ENCODE measurements around the gene ACTA2. TPM values are rescaled to one million over a fixed set of nuclear protein-coding genes. Genes with fewer than 3 reads are reported as not detected.

ACTA2 gene
- total RNA-seq, 2 donors from 2014 or later = 14.6 to 29.6 TPM

DNA sequence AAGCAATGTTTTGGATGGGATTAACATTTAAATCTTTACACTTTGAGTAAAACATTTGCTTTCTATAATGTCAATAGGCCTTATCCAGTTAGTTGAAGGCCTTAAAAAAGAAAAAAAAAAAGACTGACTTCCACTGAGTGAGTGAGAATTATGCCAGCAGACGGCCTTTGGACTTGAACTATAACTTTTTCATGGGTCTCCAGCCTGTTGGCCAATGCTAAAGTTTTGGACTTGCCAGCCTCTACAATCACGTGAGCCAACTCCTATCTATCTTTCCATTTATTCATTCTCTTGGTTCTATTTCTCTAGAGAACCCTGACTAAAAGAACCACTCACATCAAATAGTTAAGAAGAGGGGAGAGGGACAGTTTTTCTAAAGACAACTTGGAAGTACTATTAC lies 35.3 kb upstream of the ACTA2 start:
- peak overlapping the region; percentile 66 for H3K27ac Mint-ChIP-seq
- H3K27me3 Mint-ChIP-seq = no peaks in the 10 kb centered on the region
- no peak for ATAC-seq (replicated peaks)
- H3K9me3 Mint-ChIP-seq = no peaks in the 10 kb centered on the region
- H3K4me3 Mint-ChIP-seq = peak overlapping the region; percentile 97
- H3K4me1 Mint-ChIP-seq = peaks cover 46% of the 10 kb centered on the region
- peaks cover 40% of the 10 kb centered on the region for H3K36me3 Mint-ChIP-seq (ENCODE audit: low read depth)

DNA sequence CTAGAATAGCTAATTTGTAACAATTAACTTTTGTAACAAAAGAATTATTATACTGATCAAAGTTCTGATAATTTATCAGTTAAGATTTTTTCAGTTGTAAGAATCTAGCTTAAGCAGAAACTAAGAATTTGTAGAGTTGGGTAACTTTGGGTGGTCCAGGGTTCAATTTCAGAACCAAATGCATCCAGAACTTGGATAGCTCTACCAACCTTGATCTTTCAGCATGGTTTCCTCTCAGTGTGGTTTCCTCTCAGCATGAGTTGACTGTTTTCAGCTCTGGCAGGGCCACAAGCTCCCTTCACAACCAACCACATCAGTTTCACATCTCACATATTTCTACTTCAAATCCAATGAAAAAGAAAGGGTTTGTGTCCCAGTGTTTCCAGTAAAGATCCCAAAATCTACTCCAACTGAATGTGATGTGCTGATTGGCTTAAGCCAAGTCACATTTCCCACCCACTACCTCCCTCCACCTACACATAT lies 34.7 kb upstream of the ACTA2 start:
- Mint-ChIP-seq H3K36me3 (ENCODE audit: low read depth) (peaks cover 35% of the 10 kb centered on the region), H3K9me3 (no peaks in the 10 kb centered on the region), H3K27ac (peak overlapping the region; percentile 66), H3K4me3 (peak overlapping the region; percentile 97), H3K27me3 (no peaks in the 10 kb centered on the region), H3K4me1 (peaks cover 43% of the 10 kb centered on the region)
- ATAC-seq (replicated peaks) = peak; percentile 11

DNA sequence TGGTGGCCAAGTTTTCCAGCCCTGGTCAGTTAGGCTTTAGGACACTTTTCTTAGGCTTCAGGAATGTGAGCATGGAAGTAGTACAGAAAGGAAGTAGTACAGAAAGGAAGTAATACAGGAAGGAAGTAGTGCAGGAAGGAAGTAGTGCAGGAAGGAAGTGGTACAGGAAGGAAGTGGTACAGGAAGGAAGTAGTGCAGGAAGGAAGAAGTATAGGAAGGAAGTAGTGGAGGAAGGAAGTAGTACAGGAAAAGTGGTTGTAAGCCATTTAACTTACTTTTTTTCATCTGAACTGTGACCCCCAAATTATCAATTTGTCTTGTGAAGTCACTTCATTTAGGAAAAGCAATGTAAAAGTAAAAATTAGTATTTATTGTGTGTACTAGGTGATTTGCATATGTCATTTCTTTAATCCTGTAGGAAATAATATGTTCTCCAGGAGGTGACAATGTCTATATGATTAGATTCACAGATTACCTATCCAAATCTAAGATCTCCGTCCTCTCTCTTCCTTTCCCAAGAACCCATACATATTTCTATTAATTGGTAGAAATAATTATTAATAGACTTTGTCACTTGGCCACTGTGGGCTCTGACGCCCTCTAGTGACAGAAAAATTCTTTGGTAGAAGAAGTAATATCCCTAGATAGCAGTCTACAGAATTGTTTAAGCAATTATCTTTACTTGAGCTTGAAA lies 34.1 kb upstream of the ACTA2 start:
- Mint-ChIP-seq H3K4me1 (peaks cover 43% of the 10 kb centered on the region), H3K36me3 (ENCODE audit: low read depth) (peaks cover 29% of the 10 kb centered on the region), H3K27ac (no peak overlapping the region), H3K4me3 (no peak overlapping the region), H3K27me3 (no peaks in the 10 kb centered on the region), H3K9me3 (no peaks in the 10 kb centered on the region)
- no peak for ATAC-seq (replicated peaks)

DNA sequence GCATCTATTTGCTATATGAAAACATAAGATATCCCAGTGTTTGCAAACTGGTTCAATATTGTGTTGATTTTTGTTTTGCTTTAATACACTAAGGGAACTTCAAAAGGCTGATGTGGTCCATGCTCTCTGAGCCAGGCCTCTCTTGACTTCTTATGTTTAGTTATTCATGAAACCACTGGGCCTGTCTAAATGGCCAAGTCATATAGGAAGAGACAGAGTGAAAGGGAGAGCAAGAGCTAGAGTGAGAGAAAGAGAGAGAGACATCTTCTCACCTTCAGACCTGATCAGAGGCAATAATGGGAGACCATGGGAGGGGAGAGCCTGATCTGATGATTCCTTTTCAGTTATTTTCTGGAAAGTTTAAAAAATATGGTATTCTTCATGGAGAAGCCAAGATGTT lies 32.0 kb upstream of the ACTA2 start:
- Mint-ChIP-seq H3K27ac (no peak overlapping the region), H3K27me3 (no peaks in the 10 kb centered on the region), H3K4me1 (peaks cover 34% of the 10 kb centered on the region), H3K9me3 (no peaks in the 10 kb centered on the region), H3K36me3 (ENCODE audit: low read depth) (peaks cover 8% of the 10 kb centered on the region), H3K4me3 (no peak overlapping the region)
- peak; percentile 79 for ATAC-seq (replicated peaks)

DNA sequence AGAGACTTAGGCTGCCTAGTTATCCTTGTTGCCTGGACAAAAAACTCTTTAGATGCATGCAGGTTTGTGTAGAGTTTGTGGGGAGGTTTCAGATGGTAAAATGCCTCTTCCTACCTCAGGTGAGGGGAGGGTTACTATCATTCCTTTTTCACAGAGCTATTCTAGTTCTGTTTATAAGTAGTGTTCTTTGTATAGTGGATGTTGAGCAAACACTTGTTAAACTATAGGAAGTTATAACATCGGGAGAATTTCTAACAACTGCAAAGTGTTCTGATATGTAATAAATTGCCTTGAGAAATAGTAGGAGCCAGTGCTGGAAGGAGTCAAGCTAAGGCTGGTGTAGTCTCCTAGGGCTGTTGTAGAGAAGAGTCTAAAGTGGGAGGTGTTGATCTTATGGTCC lies 31.4 kb upstream of the ACTA2 start:
- ATAC-seq (replicated peaks) = no peak
- no peak overlapping the region for H3K4me3 Mint-ChIP-seq
- no peaks in the 10 kb centered on the region for H3K27me3 Mint-ChIP-seq
- H3K36me3 Mint-ChIP-seq (ENCODE audit: low read depth) = peaks cover 5% of the 10 kb centered on the region
- no peaks in the 10 kb centered on the region for H3K9me3 Mint-ChIP-seq
- no peak overlapping the region for H3K27ac Mint-ChIP-seq
- H3K4me1 Mint-ChIP-seq = peaks cover 35% of the 10 kb centered on the region

DNA sequence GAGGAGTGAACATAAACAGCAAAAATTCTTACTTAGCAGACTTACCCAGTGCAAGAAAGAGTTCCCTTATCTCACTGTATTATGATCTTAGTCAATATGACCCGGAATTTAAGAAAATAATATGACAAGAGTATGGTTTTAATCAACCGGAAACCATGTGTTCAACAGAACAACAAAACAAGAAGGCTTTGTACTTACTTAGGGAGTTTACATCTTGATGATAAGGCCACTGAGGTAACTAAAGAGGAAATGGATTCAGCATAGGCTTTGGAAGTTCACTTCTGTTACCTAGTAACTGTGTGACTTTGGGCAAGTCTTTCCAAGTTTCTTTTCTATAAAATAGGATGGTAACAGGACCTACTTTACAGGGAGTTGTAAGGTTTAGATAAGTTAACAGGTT lies 30.6 kb upstream of the ACTA2 start:
- Mint-ChIP-seq H3K4me3 (no peak overlapping the region), H3K36me3 (ENCODE audit: low read depth) (peaks cover 5% of the 10 kb centered on the region), H3K4me1 (peaks cover 36% of the 10 kb centered on the region), H3K27ac (no peak overlapping the region), H3K9me3 (no peaks in the 10 kb centered on the region), H3K27me3 (no peaks in the 10 kb centered on the region)
- peak; percentile 25 for ATAC-seq (replicated peaks)

DNA sequence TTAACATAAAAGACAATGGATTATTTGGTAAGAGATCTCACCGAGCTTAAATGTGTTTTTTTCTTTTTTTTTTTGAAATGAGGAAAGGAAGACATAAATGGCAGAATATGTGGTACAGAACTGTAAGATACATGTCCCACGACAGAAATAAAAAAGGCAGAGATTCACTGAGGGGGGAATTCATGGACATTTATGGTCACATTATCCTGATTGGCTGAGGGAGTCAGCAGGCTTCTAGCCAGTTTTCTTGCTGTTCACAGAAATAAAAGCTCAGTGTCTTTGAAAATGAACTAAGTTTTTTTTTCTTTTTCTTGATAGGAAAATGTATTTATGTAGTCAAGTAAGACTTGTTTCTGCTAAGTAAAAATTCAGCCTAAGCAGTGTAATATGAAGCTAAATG lies 29.8 kb upstream of the ACTA2 start:
- Mint-ChIP-seq H3K27me3 (no peaks in the 10 kb centered on the region), H3K4me3 (no peak overlapping the region), H3K36me3 (ENCODE audit: low read depth) (peaks cover 5% of the 10 kb centered on the region), H3K4me1 (peaks cover 28% of the 10 kb centered on the region), H3K27ac (no peak overlapping the region), H3K9me3 (no peaks in the 10 kb centered on the region)
- no peak for ATAC-seq (replicated peaks)

DNA sequence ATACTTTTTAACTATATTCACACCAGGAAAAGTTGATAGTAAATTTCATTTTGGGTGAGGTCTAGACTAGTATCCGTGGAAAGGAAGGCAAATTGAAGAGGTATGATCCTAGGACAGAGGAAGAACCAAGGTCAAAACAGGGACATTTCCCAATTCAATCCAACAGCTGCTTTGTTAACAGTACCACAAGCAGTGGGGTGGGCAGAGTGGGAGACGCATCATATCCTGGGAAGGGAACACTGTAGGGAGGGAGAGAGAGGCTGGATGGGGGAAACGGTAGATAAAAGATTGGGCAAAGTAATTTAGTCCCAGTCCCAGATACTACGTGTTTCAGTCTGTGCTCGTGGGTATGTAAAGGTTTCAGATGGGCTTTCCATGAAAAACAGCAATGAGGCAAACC lies 28.9 kb upstream of the ACTA2 start:
- ATAC-seq (replicated peaks) = no peak
- Mint-ChIP-seq H3K27ac (no peak overlapping the region), H3K27me3 (no peaks in the 10 kb centered on the region), H3K9me3 (no peaks in the 10 kb centered on the region), H3K36me3 (ENCODE audit: low read depth) (peaks cover 3% of the 10 kb centered on the region), H3K4me1 (peaks cover 24% of the 10 kb centered on the region), H3K4me3 (no peak overlapping the region)

DNA sequence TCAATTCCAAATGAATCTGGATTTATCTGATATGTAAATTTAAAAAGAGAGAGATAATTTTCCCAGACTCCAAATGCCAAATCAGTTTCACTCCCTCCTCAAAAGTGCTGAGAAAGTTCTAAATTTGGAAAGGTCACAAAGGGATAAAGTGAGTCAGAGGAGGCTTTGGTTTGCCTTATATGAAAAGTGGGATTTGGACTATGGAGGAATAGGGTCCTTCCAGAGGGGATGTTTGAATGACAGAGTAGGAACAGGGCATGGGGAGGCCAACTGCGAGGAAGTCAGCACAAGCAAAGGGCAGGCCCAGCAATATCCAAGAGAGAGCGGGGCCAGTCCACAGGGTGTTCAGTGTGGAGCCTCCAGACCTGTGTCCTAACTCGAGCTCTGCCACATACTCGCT lies 28.2 kb upstream of the ACTA2 start:
- H3K36me3 Mint-ChIP-seq (ENCODE audit: low read depth) = no peaks in the 10 kb centered on the region
- peaks cover 21% of the 10 kb centered on the region for H3K4me1 Mint-ChIP-seq
- H3K4me3 Mint-ChIP-seq = no peak overlapping the region
- H3K27ac Mint-ChIP-seq = no peak overlapping the region
- ATAC-seq (replicated peaks) = no peak
- H3K9me3 Mint-ChIP-seq = no peaks in the 10 kb centered on the region
- H3K27me3 Mint-ChIP-seq = no peaks in the 10 kb centered on the region

DNA sequence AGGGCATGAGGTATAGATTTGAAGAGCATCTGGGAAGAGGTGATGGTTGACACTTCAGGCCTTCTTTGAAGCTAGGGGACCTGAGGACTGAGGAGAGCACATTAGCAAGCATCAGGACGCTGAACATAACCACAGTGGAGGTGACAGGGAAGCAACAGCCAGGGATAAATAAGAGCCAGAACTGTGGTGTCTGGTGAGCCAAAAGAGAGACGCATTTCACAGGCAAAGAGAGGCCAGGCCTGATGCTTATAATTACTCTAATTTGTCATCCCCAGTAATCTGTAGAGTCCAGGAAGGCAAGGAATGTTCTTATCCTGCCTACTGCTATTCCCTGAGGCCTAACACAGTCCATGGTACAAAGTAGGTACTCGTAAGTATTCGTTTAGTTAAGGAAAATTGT lies 27.7 kb upstream of the ACTA2 start:
- Mint-ChIP-seq H3K4me3 (no peak overlapping the region), H3K27me3 (no peaks in the 10 kb centered on the region), H3K9me3 (no peaks in the 10 kb centered on the region), H3K36me3 (ENCODE audit: low read depth) (no peaks in the 10 kb centered on the region), H3K4me1 (peaks cover 18% of the 10 kb centered on the region), H3K27ac (no peak overlapping the region)
- ATAC-seq (replicated peaks) = no peak

DNA sequence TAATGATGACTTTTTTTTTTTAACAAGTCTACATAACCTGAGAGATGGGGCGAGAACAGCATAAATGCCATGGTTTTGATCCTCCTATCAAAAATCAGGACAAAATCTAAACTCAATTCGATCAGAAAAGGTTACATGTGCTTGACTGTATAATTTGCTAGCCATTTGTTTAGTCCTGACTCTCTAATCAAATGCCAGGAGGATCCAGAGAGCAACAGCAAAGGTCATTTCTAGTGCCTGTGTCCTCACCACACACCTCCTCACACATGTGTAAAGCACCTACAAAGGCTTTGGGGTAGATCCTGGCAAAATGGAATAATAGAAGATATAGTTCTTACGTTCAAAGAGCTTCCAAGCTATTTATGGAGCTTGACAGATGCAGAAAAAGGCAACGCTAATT lies 27.0 kb upstream of the ACTA2 start:
- no peaks in the 10 kb centered on the region for H3K27me3 Mint-ChIP-seq
- peaks cover 13% of the 10 kb centered on the region for H3K4me1 Mint-ChIP-seq
- H3K4me3 Mint-ChIP-seq = no peak overlapping the region
- no peaks in the 10 kb centered on the region for H3K9me3 Mint-ChIP-seq
- ATAC-seq (replicated peaks) = no peak
- no peaks in the 10 kb centered on the region for H3K36me3 Mint-ChIP-seq (ENCODE audit: low read depth)
- H3K27ac Mint-ChIP-seq = no peak overlapping the region

DNA sequence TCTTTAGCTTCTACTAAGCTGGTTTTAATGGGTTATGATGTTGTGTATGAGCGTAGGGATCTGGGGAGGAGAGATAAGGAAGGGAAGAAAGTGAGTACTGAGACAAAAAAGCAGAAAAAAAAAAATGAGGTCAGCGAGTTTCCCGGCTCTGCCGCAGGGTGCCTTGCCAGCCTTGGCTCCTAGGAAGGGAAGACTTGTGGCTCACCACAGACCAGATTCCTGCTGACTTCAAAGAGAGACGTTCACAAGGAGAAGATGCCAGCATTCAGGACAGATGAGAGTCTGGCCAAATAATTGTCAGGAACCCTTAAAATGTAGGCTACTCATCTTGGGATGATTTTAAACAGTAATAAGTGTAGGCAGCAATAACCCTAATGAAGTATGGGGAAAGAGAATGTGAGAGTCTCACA lies 26.6 kb upstream of the ACTA2 start:
- ATAC-seq (replicated peaks) = no peak
- no peaks in the 10 kb centered on the region for H3K9me3 Mint-ChIP-seq
- no peaks in the 10 kb centered on the region for H3K36me3 Mint-ChIP-seq (ENCODE audit: low read depth)
- no peak overlapping the region for H3K4me3 Mint-ChIP-seq
- peaks cover 9% of the 10 kb centered on the region for H3K4me1 Mint-ChIP-seq
- H3K27ac Mint-ChIP-seq = no peak overlapping the region
- no peaks in the 10 kb centered on the region for H3K27me3 Mint-ChIP-seq

DNA sequence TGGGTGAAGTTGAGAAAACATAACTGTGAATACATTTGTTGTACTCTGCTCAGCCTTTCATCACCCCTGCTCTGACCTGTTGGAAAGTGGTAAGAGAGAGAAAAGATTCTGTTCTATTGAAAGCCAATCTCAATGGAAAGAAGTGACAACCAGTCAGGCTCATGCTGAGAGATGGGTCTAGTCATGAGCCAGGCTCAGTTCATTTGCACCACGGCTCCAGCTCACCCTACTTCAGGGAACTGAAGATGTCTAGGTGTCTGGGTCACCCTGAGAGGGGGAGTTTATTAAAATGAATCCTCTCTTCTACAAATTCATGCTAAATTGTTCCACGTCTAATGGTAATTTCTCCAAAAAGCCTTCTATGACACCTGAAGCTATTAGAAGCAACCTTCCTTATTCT lies 25.9 kb upstream of the ACTA2 start:
- no peaks in the 10 kb centered on the region for H3K9me3 Mint-ChIP-seq
- no peaks in the 10 kb centered on the region for H3K27me3 Mint-ChIP-seq
- H3K4me3 Mint-ChIP-seq = no peak overlapping the region
- peak; percentile 58 for ATAC-seq (replicated peaks)
- H3K27ac Mint-ChIP-seq = no peak overlapping the region
- no peaks in the 10 kb centered on the region for H3K36me3 Mint-ChIP-seq (ENCODE audit: low read depth)
- peaks cover 6% of the 10 kb centered on the region for H3K4me1 Mint-ChIP-seq

DNA sequence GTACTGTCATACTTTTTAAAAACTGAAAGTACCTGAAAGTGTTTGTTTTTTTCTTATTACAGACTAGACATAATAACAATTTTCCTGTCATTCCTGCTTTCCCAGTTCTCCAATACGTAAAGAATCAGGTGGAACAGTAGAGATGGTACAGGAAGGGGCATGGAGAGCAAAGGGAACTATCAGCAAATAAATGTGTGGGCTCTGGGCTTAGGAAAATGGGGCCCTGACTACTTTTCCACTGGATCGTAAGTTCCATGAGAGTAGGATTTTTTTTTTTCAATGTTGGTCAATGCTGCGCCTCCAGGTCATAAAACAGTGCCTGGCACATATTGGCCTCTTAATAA lies 22.8 kb upstream of the ACTA2 start:
- peaks cover 6% of the 10 kb centered on the region for H3K4me1 Mint-ChIP-seq
- no peaks in the 10 kb centered on the region for H3K9me3 Mint-ChIP-seq
- H3K4me3 Mint-ChIP-seq = peak overlapping the region; percentile 88
- H3K27ac Mint-ChIP-seq = peak overlapping the region; percentile 84
- peak; percentile 11 for ATAC-seq (replicated peaks)
- H3K27me3 Mint-ChIP-seq = no peaks in the 10 kb centered on the region
- no peaks in the 10 kb centered on the region for H3K36me3 Mint-ChIP-seq (ENCODE audit: low read depth)

DNA sequence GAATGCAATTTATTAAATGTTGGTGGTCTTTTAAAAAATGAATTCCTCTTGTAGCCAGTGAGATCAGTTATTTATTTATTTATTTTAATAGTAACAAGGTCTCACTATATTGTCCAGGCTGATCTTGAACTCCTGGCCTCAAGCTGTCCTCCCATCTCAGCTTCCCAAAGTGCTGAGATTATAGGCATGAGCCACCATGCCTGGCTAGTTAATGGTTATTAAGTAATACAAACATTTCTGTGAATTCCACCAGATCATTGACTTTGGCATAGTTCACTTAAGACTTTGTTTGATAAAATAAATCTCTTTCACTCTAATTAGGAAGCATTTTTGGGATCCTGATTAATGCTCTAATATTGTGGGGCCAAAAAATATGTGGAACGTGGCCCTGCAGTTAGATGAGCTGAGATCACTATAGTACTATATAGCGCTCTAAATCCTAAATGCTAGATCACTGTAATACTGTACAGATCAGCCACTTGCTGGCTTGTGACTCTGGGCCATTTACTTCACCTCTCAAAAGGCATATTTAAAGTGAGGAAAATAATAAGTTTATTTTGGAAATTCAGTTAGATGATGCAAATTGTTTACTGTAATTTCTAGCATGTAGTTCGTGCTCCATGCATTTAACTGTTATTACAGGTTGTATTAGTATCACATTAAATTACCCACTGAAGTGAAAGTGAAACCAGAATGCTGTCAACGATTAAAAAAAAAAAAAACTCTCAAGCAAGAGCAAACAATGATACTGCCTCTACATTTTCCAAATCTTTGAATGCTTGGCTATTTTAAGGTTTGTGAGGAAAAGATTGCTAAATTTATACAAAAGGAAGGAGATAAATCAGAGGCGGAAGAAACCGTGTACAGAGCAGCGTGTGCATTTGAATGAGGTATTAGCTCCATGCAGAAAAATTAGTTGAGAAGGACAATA lies 22.1 kb upstream of the ACTA2 start:
- Mint-ChIP-seq H3K4me3 (peak overlapping the region; percentile 88), H3K36me3 (ENCODE audit: low read depth) (no peaks in the 10 kb centered on the region), H3K9me3 (no peaks in the 10 kb centered on the region), H3K4me1 (peaks cover 6% of the 10 kb centered on the region), H3K27ac (peak overlapping the region; percentile 84), H3K27me3 (no peaks in the 10 kb centered on the region)
- peak; percentile 44 for ATAC-seq (replicated peaks)

Data from activated T-helper 17 cell treated with anti-CD3 and anti-CD28 coated beads, Interleukin-2, amount 50 U/mL, for 72 hours (primary cell).